ENCODE measurements around the gene PTPRT.

Gene PTPRT

DNA sequence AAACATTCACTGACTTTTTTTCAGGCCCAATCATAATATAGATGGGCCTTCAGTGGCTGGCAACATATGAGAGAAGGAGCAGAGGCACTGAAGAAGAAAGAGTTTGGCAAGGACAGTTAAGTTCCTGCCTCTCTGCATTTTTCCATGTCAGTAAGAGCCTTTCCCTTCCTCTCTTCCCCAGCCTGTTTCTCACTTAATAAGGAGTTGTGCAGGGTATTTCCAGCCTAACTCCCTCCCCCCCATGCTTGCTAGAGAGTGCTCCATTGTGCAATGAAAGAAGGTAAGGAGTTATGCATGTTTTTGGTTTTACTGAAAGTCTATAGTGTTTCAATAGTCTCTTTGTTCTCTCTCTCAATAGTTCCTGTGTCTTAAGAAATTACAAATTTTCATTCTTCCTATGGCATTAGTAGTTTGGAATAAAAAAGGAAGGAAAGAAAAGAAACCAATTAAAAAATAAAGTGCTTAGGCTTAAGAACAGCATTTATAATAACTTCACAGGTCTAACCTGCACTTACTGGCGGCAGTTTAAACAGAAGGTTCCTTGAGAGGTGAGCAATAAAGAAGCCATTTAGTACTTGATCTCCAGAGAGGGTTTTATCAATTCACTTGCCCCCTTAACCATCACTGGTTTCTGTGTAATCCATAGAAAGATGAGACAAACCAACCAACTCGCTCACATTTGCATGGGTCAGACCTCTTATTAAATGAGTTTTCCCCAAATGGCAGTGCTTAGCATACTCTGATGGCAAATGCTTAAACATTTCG lies 251.1 kb downstream of the PTPRT start:
- no peak overlapping the region for H2AK5ac ChIP-seq (ENCODE audit: low read length)
- no peak overlapping the region for H3K4me3 ChIP-seq (ENCODE audit: low read length)
- no peak overlapping the region for H3K9ac ChIP-seq (ENCODE audit: low read length)
- H3K23ac ChIP-seq (ENCODE audit: low read length), result no peak overlapping the region
- H3K27ac ChIP-seq (ENCODE audit: low read depth, low read length), result no peak overlapping the region
- no peaks in the 10 kb centered on the region for H3K79me1 ChIP-seq (ENCODE audit: low read length)
- H2BK5ac ChIP-seq (ENCODE audit: low read length), result no peak overlapping the region
- no peak overlapping the region for H3K4ac ChIP-seq (ENCODE audit: low read depth, low read length)
- no peak overlapping the region for H4K5ac ChIP-seq (ENCODE audit: low read length)
- no peak overlapping the region for H4K8ac ChIP-seq (ENCODE audit: low read depth, low read length)
- H3K56ac ChIP-seq (ENCODE audit: low read length), result no peak overlapping the region
- no peak overlapping the region for H2BK120ac ChIP-seq (ENCODE audit: low read depth, low read length)
- WGBS (ENCODE audit: extremely low coverage, insufficient coverage, low lambda C conversion rate), result no CpG with 5 or more reads among the region's 3 CpGs
- H3K18ac ChIP-seq (ENCODE audit: low read length), result no peak overlapping the region
- no peak overlapping the region for H3K4me2 ChIP-seq (ENCODE audit: low read length)
- no peaks in the 10 kb centered on the region for H3K27me3 ChIP-seq (ENCODE audit: insufficient read depth, low read length, poor library complexity)
- no peak overlapping the region for H2BK15ac ChIP-seq (replicated peaks; ENCODE audit: low read depth)
- H3K79me2 ChIP-seq (ENCODE audit: control insufficient read depth, insufficient read depth, low read length), result no peaks in the 10 kb centered on the region
- no peaks in the 10 kb centered on the region for H3K36me3 ChIP-seq (ENCODE audit: control insufficient read depth, insufficient read depth, low read length)
- no peaks in the 10 kb centered on the region for H3K4me1 ChIP-seq (ENCODE audit: control insufficient read depth, low read depth, low read length)
- DNase-seq, result no peak

GRCh38 chr20:42936482-42936881 lies 253.2 kb downstream of the PTPRT start:
- Histone ChIP-seq H2BK15ac (replicated peaks; ENCODE audit: low read depth) (no peak overlapping the region), H3K4me1 (ENCODE audit: control insufficient read depth, low read depth, low read length) (no peaks in the 10 kb centered on the region), H3K18ac (ENCODE audit: low read length) (no peak overlapping the region), H3K4ac (ENCODE audit: low read depth, low read length) (no peak overlapping the region), H4K8ac (ENCODE audit: low read depth, low read length) (no peak overlapping the region), H3K79me2 (ENCODE audit: control insufficient read depth, insufficient read depth, low read length) (no peaks in the 10 kb centered on the region), H3K27ac (ENCODE audit: low read depth, low read length) (no peak overlapping the region), H3K79me1 (ENCODE audit: low read length) (no peaks in the 10 kb centered on the region), H4K5ac (ENCODE audit: low read length) (no peak overlapping the region), H2BK120ac (ENCODE audit: low read depth, low read length) (no peak overlapping the region), H3K23ac (ENCODE audit: low read length) (no peak overlapping the region), H2AK5ac (ENCODE audit: low read length) (no peak overlapping the region), H3K56ac (ENCODE audit: low read length) (no peak overlapping the region), H3K36me3 (ENCODE audit: control insufficient read depth, insufficient read depth, low read length) (no peaks in the 10 kb centered on the region), H3K4me2 (ENCODE audit: low read length) (no peak overlapping the region), H2BK5ac (ENCODE audit: low read length) (no peak overlapping the region), H3K27me3 (ENCODE audit: insufficient read depth, low read length, poor library complexity) (no peaks in the 10 kb centered on the region), H3K4me3 (ENCODE audit: low read length) (no peak overlapping the region), H3K9ac (ENCODE audit: low read length) (no peak overlapping the region)
- DNase-seq, result peak; percentile 40
- WGBS (ENCODE audit: extremely low coverage, insufficient coverage, low lambda C conversion rate), result no CpG with 5 or more reads among the region's 3 CpGs

DNA sequence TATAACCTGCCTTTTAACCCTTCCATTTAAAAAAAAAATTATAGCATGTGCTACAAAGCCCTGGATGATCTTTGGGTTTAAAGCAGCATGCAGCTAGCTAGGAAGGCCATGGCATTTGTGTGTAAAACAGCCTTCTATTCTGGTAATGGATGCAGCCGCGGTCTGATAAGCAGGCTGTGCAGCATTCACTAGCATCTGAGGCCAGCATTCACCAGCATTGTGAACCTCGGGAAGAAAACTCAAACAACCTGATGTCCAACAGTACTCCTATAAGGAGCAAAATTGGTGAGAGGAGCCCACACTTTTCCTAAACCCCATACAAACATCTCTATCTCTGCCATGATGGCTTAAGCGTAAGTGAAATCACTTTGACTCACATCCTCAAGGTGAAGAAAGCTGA lies 265.5 kb downstream of the PTPRT start:
- no peak overlapping the region for H2BK15ac ChIP-seq (replicated peaks; ENCODE audit: low read depth)
- no peaks in the 10 kb centered on the region for H3K27me3 ChIP-seq (ENCODE audit: insufficient read depth, low read length, poor library complexity)
- DNase-seq, result no peak
- whole genome bisulfite sequencing (ENCODE audit: extremely low coverage, insufficient coverage, low lambda C conversion rate), result no CpG with 5 or more reads among the region's 4 CpGs
- H3K79me1 ChIP-seq (ENCODE audit: low read length), result no peaks in the 10 kb centered on the region
- no peak overlapping the region for H3K4ac ChIP-seq (ENCODE audit: low read depth, low read length)
- H2AK5ac ChIP-seq (ENCODE audit: low read length), result no peak overlapping the region
- no peak overlapping the region for H3K18ac ChIP-seq (ENCODE audit: low read length)
- H3K79me2 ChIP-seq (ENCODE audit: control insufficient read depth, insufficient read depth, low read length), result no peaks in the 10 kb centered on the region
- H4K5ac ChIP-seq (ENCODE audit: low read length), result no peak overlapping the region
- H3K23ac ChIP-seq (ENCODE audit: low read length), result no peak overlapping the region
- H3K4me2 ChIP-seq (ENCODE audit: low read length), result no peak overlapping the region
- no peak overlapping the region for H3K56ac ChIP-seq (ENCODE audit: low read length)
- H2BK5ac ChIP-seq (ENCODE audit: low read length), result no peak overlapping the region
- H3K4me3 ChIP-seq (ENCODE audit: low read length), result no peak overlapping the region
- H3K4me1 ChIP-seq (ENCODE audit: control insufficient read depth, low read depth, low read length), result no peaks in the 10 kb centered on the region
- no peak overlapping the region for H2BK120ac ChIP-seq (ENCODE audit: low read depth, low read length)
- no peaks in the 10 kb centered on the region for H3K36me3 ChIP-seq (ENCODE audit: control insufficient read depth, insufficient read depth, low read length)
- no peak overlapping the region for H4K8ac ChIP-seq (ENCODE audit: low read depth, low read length)
- no peak overlapping the region for H3K9ac ChIP-seq (ENCODE audit: low read length)
- no peak overlapping the region for H3K27ac ChIP-seq (ENCODE audit: low read depth, low read length)

GRCh38 chr20:42923348-42923918 lies 266.3 kb downstream of the PTPRT start:
- Histone ChIP-seq H2AK5ac (ENCODE audit: low read length) (no peak overlapping the region), H2BK15ac (replicated peaks; ENCODE audit: low read depth) (no peak overlapping the region), H3K36me3 (ENCODE audit: control insufficient read depth, insufficient read depth, low read length) (no peaks in the 10 kb centered on the region), H3K4me2 (ENCODE audit: low read length) (no peak overlapping the region), H3K27ac (ENCODE audit: low read depth, low read length) (no peak overlapping the region), H2BK120ac (ENCODE audit: low read depth, low read length) (no peak overlapping the region), H4K5ac (ENCODE audit: low read length) (no peak overlapping the region), H3K4ac (ENCODE audit: low read depth, low read length) (no peak overlapping the region), H3K79me1 (ENCODE audit: low read length) (no peaks in the 10 kb centered on the region), H3K4me1 (ENCODE audit: control insufficient read depth, low read depth, low read length) (no peaks in the 10 kb centered on the region), H3K79me2 (ENCODE audit: control insufficient read depth, insufficient read depth, low read length) (no peaks in the 10 kb centered on the region), H3K27me3 (ENCODE audit: insufficient read depth, low read length, poor library complexity) (no peaks in the 10 kb centered on the region), H3K4me3 (ENCODE audit: low read length) (no peak overlapping the region), H3K56ac (ENCODE audit: low read length) (no peak overlapping the region), H2BK5ac (ENCODE audit: low read length) (no peak overlapping the region), H4K8ac (ENCODE audit: low read depth, low read length) (no peak overlapping the region), H3K23ac (ENCODE audit: low read length) (no peak overlapping the region), H3K18ac (ENCODE audit: low read length) (no peak overlapping the region), H3K9ac (ENCODE audit: low read length) (no peak overlapping the region)
- WGBS (ENCODE audit: extremely low coverage, insufficient coverage, low lambda C conversion rate), result no CpG with 5 or more reads among the region's 7 CpGs
- no peak for DNase-seq

DNA sequence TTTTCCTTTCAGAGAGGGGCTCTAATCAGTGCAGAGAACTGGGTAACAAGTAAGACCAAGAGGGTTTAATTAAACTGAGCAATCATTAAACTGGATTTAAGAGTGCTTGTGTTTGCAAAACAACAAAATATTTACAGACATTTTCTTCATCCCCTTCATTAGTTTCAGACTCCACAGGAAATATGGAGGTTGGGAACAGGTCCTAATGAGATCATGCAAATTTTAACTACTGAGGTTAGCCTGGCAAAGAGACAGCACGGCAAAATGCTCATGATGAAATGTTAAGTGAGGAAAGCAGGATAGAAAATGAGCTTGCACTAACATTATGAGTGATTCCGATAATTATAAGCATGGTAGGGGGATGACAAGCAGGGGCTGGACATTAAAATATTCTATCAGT lies 268.9 kb downstream of the PTPRT start:
- Histone ChIP-seq H2BK5ac (ENCODE audit: low read length) (no peak overlapping the region), H3K27ac (ENCODE audit: low read depth, low read length) (no peak overlapping the region), H3K23ac (ENCODE audit: low read length) (no peak overlapping the region), H4K8ac (ENCODE audit: low read depth, low read length) (no peak overlapping the region), H3K4me3 (ENCODE audit: low read length) (no peak overlapping the region), H3K79me1 (ENCODE audit: low read length) (no peaks in the 10 kb centered on the region), H2AK5ac (ENCODE audit: low read length) (no peak overlapping the region), H3K9ac (ENCODE audit: low read length) (no peak overlapping the region), H2BK120ac (ENCODE audit: low read depth, low read length) (no peak overlapping the region), H3K18ac (ENCODE audit: low read length) (no peak overlapping the region), H3K27me3 (ENCODE audit: insufficient read depth, low read length, poor library complexity) (no peaks in the 10 kb centered on the region), H3K56ac (ENCODE audit: low read length) (no peak overlapping the region), H3K4ac (ENCODE audit: low read depth, low read length) (no peak overlapping the region), H3K36me3 (ENCODE audit: control insufficient read depth, insufficient read depth, low read length) (no peaks in the 10 kb centered on the region), H4K5ac (ENCODE audit: low read length) (no peak overlapping the region), H2BK15ac (replicated peaks; ENCODE audit: low read depth) (no peak overlapping the region), H3K4me1 (ENCODE audit: control insufficient read depth, low read depth, low read length) (no peaks in the 10 kb centered on the region), H3K79me2 (ENCODE audit: control insufficient read depth, insufficient read depth, low read length) (no peaks in the 10 kb centered on the region), H3K4me2 (ENCODE audit: low read length) (no peak overlapping the region)
- no peak for DNase-seq
- no CpG with 5 or more reads among the region's 2 CpGs for WGBS (ENCODE audit: extremely low coverage, insufficient coverage, low lambda C conversion rate)

DNA sequence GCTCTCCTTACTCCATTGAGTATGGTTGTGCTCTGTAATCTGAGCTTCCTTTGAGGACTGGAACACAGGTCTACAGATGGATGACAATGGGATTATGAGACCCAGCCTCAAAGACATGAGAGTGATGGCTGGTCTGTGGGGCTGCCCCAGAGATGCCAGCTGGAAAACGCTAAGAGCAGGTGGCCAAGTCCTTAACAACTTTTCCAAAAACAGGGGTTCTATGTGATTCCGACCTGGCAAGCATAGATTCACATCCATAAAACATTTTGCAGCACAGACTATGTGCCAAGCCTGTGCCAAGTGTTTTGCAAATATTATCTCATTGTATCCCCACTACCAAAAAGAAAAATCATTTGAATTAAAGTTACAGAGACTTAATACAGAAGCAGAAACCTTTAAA lies 270.4 kb downstream of the PTPRT start:
- Histone ChIP-seq H3K36me3 (ENCODE audit: control insufficient read depth, insufficient read depth, low read length) (no peaks in the 10 kb centered on the region), H4K8ac (ENCODE audit: low read depth, low read length) (no peak overlapping the region), H4K5ac (ENCODE audit: low read length) (no peak overlapping the region), H2AK5ac (ENCODE audit: low read length) (no peak overlapping the region), H3K4me1 (ENCODE audit: control insufficient read depth, low read depth, low read length) (peaks cover 1% of the 10 kb centered on the region), H3K27ac (ENCODE audit: low read depth, low read length) (no peak overlapping the region), H3K23ac (ENCODE audit: low read length) (no peak overlapping the region), H3K56ac (ENCODE audit: low read length) (no peak overlapping the region), H3K79me2 (ENCODE audit: control insufficient read depth, insufficient read depth, low read length) (no peaks in the 10 kb centered on the region), H3K18ac (ENCODE audit: low read length) (no peak overlapping the region), H2BK15ac (replicated peaks; ENCODE audit: low read depth) (no peak overlapping the region), H3K27me3 (ENCODE audit: insufficient read depth, low read length, poor library complexity) (no peaks in the 10 kb centered on the region), H3K4me3 (ENCODE audit: low read length) (no peak overlapping the region), H2BK120ac (ENCODE audit: low read depth, low read length) (no peak overlapping the region), H3K9ac (ENCODE audit: low read length) (no peak overlapping the region), H3K4me2 (ENCODE audit: low read length) (no peak overlapping the region), H3K4ac (ENCODE audit: low read depth, low read length) (no peak overlapping the region), H2BK5ac (ENCODE audit: low read length) (no peak overlapping the region), H3K79me1 (ENCODE audit: low read length) (no peaks in the 10 kb centered on the region)
- DNase-seq, result no peak
- WGBS (ENCODE audit: extremely low coverage, insufficient coverage, low lambda C conversion rate), result no CpG with 5 or more reads among the region's 2 CpGs

Data from mesendoderm (in vitro differentiated cells).